ENCODE data around the gene OGFOD3.

Gene OGFOD3

GRCh38 chr17:82444941-82445521 is 26.6 kb upstream of the OGFOD3 start:
- Histone ChIP-seq H3K4me1 (ENCODE audit: control insufficient read depth, low read depth, low read length) (no peaks in the 10 kb centered on the region), H3K9ac (ENCODE audit: low read length) (no peak overlapping the region), H3K36me3 (ENCODE audit: control insufficient read depth, low read depth, low read length) (peaks cover 4% of the 10 kb centered on the region), H3K9me3 (ENCODE audit: control insufficient read depth, low read depth, low read length) (no peaks in the 10 kb centered on the region), H3K27me3 (ENCODE audit: control insufficient read depth, insufficient read depth, low read length) (no peaks in the 10 kb centered on the region), H3K4me3 (ENCODE audit: low read length) (no peak overlapping the region), H3K27ac (ENCODE audit: low read length) (no peak overlapping the region)

DNA sequence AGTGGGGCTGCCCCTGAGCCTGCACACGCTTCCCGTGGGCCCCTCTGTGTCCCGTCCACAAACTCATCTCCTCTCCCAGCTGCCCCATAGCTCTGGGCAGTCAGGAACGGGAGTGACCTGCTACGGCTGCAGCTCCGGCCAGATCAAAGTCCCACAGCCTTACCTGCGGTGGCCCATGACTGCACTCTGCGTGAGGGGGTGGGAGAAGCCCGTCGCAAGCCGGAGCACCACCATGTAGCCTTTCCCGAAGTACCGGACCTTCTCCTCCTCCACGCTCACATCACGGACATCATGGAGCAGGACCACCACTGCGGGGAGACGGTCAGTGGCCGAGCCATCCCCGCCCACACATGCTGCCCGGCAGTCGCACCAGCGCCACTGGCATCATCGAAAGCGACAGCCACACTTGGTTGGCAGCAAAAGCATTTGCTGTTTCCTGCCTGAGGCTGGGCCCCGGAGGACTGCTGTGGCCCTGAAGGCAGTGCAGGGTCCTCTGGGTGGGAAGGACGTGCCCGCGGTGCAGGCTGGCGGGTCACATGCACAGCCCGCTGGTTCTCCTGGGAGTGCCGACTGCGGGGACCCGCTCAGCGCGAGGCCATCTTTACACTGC is 26.0 kb upstream of the OGFOD3 start:
- no peaks in the 10 kb centered on the region for H3K9me3 ChIP-seq (ENCODE audit: control insufficient read depth, low read depth, low read length)
- no peak overlapping the region for H3K4me3 ChIP-seq (ENCODE audit: low read length)
- H3K4me1 ChIP-seq (ENCODE audit: control insufficient read depth, low read depth, low read length): no peaks in the 10 kb centered on the region
- no peak overlapping the region for H3K27ac ChIP-seq (ENCODE audit: low read length)
- H3K27me3 ChIP-seq (ENCODE audit: control insufficient read depth, insufficient read depth, low read length): no peaks in the 10 kb centered on the region
- H3K9ac ChIP-seq (ENCODE audit: low read length): no peak overlapping the region
- H3K36me3 ChIP-seq (ENCODE audit: control insufficient read depth, low read depth, low read length): peaks cover 4% of the 10 kb centered on the region

- Histone ChIP-seq H3K27me3 (ENCODE audit: control insufficient read depth, insufficient read depth, low read length) (no peaks in the 10 kb centered on the region), H3K9ac (ENCODE audit: low read length) (no peak overlapping the region), H3K9me3 (ENCODE audit: control insufficient read depth, low read depth, low read length) (no peaks in the 10 kb centered on the region), H3K4me1 (ENCODE audit: control insufficient read depth, low read depth, low read length) (no peaks in the 10 kb centered on the region), H3K36me3 (ENCODE audit: control insufficient read depth, low read depth, low read length) (peaks cover 4% of the 10 kb centered on the region), H3K4me3 (ENCODE audit: low read length) (no peak overlapping the region), H3K27ac (ENCODE audit: low read length) (no peak overlapping the region)
Observed at GRCh38 chr17:82443465-82444283, 25.3 kb upstream of the OGFOD3 start.

GRCh38 chr17:82442643-82443464 is 24.5 kb upstream of the OGFOD3 start:
- Histone ChIP-seq H3K9ac (ENCODE audit: low read length) (no peak overlapping the region), H3K36me3 (ENCODE audit: control insufficient read depth, low read depth, low read length) (peaks cover 4% of the 10 kb centered on the region), H3K4me3 (ENCODE audit: low read length) (no peak overlapping the region), H3K4me1 (ENCODE audit: control insufficient read depth, low read depth, low read length) (no peaks in the 10 kb centered on the region), H3K27ac (ENCODE audit: low read length) (no peak overlapping the region), H3K9me3 (ENCODE audit: control insufficient read depth, low read depth, low read length) (no peaks in the 10 kb centered on the region), H3K27me3 (ENCODE audit: control insufficient read depth, insufficient read depth, low read length) (no peaks in the 10 kb centered on the region)

DNA sequence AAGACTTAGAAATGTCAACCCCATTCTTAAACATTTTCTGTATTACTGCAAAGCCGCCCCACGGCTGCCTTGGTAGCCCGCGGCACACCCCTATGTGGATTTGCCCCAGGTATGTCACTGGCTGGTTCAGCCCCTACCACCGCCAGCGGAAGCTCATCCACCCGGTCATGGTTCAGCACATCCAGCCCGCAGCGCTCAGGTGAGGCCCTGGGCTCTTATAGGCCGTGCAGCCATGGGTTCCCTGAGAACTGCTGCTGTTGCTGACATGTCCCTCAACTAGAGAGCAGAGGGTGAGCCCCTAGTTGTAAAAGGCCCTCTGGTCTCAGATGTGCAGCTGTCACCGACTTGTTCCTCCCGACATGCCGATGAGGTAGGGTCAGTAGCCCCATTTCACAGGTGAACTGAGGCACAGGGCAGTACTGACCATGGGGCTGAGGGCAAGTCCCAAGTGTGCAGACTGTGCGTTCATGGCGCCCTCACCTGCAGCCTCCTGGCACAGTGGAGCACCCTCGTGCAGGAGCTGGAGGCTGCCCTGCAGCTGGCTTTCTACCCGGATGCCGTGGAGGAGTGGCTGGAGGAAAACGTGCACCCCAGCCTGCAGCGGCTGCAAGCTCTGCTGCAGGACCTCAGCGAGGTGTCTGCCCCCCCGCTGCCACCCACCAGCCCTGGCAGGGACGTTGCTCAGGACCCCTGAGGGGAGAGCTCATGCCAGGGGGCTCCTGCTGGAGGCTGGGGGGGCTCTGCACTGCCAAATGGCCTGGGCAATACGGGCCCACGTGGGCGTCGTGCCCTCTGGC is 23.5 kb upstream of the OGFOD3 start:
- Histone ChIP-seq H3K4me1 (ENCODE audit: control insufficient read depth, low read depth, low read length) (no peaks in the 10 kb centered on the region), H3K9me3 (ENCODE audit: control insufficient read depth, low read depth, low read length) (no peaks in the 10 kb centered on the region), H3K27me3 (ENCODE audit: control insufficient read depth, insufficient read depth, low read length) (no peaks in the 10 kb centered on the region), H3K4me3 (ENCODE audit: low read length) (no peak overlapping the region), H3K9ac (ENCODE audit: low read length) (no peak overlapping the region), H3K27ac (ENCODE audit: low read length) (no peak overlapping the region), H3K36me3 (ENCODE audit: control insufficient read depth, low read depth, low read length) (peaks cover 4% of the 10 kb centered on the region)

DNA sequence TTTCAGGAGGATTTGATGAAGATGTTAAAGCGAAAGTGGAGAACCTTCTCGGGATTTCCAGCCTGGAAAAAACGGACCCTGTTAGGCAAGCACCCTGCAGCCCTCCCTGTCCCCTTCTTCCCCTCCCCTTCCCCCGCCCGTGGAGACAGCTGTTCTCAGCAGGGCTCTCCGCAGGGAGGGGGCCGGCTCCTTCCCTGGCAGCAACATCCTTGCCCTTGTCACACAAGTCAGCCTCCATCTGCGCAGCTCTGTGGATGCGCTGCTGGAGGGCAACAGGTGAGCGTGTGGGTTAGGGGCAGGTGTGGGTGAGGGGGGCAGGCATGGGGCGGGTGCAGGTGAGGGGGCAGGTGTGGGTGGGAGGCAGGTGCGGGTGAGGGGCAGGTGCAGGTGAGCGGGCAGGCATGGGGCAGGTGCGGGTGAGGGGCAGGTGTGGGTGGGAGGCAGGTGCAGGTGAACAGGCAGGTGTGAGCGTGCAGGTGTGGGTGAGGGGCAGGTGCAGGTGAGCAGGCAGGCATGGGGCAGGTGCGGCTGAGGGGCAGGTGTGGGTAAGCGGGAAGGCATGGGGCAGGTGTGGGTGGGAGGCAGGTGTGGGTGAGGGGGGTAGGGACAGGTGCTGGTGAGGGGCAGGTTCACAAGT is 22.7 kb upstream of the OGFOD3 start:
- H3K9me3 ChIP-seq (ENCODE audit: control insufficient read depth, low read depth, low read length): no peaks in the 10 kb centered on the region
- H3K27ac ChIP-seq (ENCODE audit: low read length): no peak overlapping the region
- H3K4me3 ChIP-seq (ENCODE audit: low read length): no peak overlapping the region
- no peak overlapping the region for H3K9ac ChIP-seq (ENCODE audit: low read length)
- H3K27me3 ChIP-seq (ENCODE audit: control insufficient read depth, insufficient read depth, low read length): no peaks in the 10 kb centered on the region
- H3K4me1 ChIP-seq (ENCODE audit: control insufficient read depth, low read depth, low read length): no peaks in the 10 kb centered on the region
- peaks cover 9% of the 10 kb centered on the region for H3K36me3 ChIP-seq (ENCODE audit: control insufficient read depth, low read depth, low read length)

DNA sequence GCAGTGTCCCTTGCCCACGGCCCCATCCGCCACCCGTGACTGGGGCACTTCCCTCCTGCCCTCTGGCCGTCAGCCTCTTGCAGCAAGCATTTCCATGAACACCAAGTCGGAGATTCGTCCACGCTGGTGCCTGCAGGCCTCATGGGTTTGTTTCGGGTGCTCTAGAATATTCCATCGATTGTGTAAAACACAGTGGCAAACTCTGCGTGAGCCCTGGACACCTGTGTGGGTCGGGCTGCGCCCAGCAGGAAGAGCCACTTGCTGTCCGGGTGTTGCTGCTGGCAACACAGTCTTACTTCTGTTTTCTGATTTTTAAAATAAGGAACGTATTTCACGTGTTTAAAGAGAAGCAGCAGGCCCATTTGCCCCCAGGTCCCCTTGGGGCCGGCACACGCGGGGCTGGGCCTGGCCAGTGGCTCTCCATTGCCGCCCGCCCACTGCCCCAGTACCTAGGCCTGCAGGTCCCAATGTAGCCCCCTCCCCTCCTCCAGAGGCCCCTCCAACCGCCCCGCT is 22.1 kb upstream of the OGFOD3 start:
- Histone ChIP-seq H3K27ac (ENCODE audit: low read length) (no peak overlapping the region), H3K36me3 (ENCODE audit: control insufficient read depth, low read depth, low read length) (peaks cover 6% of the 10 kb centered on the region), H3K27me3 (ENCODE audit: control insufficient read depth, insufficient read depth, low read length) (no peaks in the 10 kb centered on the region), H3K9me3 (ENCODE audit: control insufficient read depth, low read depth, low read length) (no peaks in the 10 kb centered on the region), H3K4me1 (ENCODE audit: control insufficient read depth, low read depth, low read length) (no peaks in the 10 kb centered on the region), H3K9ac (ENCODE audit: low read length) (no peak overlapping the region), H3K4me3 (ENCODE audit: low read length) (no peak overlapping the region)

DNA sequence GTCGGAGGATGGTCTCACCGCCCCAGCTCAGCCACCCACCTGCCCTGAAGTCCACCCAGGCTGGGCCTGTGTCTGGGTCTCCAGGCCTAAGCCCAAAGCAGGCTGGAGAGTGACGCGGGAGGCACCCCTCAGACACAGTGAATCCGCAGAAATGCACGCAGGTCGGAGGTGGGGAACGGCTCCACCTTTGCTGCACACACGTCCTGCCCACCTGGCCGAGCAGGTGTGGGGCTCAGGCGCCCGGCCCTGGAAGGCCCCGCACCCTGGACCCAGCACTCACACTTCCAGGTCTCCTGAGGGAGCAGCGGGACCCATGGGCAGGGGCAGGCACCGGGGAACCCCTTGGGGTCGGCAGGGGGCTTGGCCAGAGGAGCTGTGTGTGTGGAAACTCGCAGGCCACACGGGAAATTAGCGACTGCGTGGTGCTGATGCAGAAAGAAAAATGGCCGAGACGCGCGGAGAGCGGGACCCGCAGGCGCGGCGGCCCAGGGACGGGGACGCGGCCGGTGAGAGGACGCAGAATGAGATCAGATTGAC is 21.5 kb upstream of the OGFOD3 start:
- no peaks in the 10 kb centered on the region for H3K9me3 ChIP-seq (ENCODE audit: control insufficient read depth, low read depth, low read length)
- H3K4me1 ChIP-seq (ENCODE audit: control insufficient read depth, low read depth, low read length): no peaks in the 10 kb centered on the region
- peaks cover 6% of the 10 kb centered on the region for H3K36me3 ChIP-seq (ENCODE audit: control insufficient read depth, low read depth, low read length)
- no peak overlapping the region for H3K9ac ChIP-seq (ENCODE audit: low read length)
- H3K27me3 ChIP-seq (ENCODE audit: control insufficient read depth, insufficient read depth, low read length): no peaks in the 10 kb centered on the region
- no peak overlapping the region for H3K4me3 ChIP-seq (ENCODE audit: low read length)
- no peak overlapping the region for H3K27ac ChIP-seq (ENCODE audit: low read length)

GRCh38 chr17:82439194-82439828 is 20.9 kb upstream of the OGFOD3 start:
- Histone ChIP-seq H3K36me3 (ENCODE audit: control insufficient read depth, low read depth, low read length) (peaks cover 6% of the 10 kb centered on the region), H3K27ac (ENCODE audit: low read length) (no peak overlapping the region), H3K27me3 (ENCODE audit: control insufficient read depth, insufficient read depth, low read length) (no peaks in the 10 kb centered on the region), H3K4me1 (ENCODE audit: control insufficient read depth, low read depth, low read length) (no peaks in the 10 kb centered on the region), H3K9me3 (ENCODE audit: control insufficient read depth, low read depth, low read length) (no peaks in the 10 kb centered on the region), H3K4me3 (ENCODE audit: low read length) (no peak overlapping the region), H3K9ac (ENCODE audit: low read length) (no peak overlapping the region)
